NK-92 treated with Interleukin-12 subunit alpha and Interleukin-12 subunit beta, amount 100 ng/mL, for 24 hours (cell line): ENCODE measurements around the gene FUT6.
"Not testable (repeated sequence)": the region's sequence is repeated elsewhere in the genome, so short reads cannot be mapped to it uniquely, and the experiment has no call there.

ENCODE experiments used
- DNase-seq: peaks from one replicate; lab custom pipeline; 2025; lab: John Stamatoyannopoulos, UW

The FUT6 gene

DNA sequence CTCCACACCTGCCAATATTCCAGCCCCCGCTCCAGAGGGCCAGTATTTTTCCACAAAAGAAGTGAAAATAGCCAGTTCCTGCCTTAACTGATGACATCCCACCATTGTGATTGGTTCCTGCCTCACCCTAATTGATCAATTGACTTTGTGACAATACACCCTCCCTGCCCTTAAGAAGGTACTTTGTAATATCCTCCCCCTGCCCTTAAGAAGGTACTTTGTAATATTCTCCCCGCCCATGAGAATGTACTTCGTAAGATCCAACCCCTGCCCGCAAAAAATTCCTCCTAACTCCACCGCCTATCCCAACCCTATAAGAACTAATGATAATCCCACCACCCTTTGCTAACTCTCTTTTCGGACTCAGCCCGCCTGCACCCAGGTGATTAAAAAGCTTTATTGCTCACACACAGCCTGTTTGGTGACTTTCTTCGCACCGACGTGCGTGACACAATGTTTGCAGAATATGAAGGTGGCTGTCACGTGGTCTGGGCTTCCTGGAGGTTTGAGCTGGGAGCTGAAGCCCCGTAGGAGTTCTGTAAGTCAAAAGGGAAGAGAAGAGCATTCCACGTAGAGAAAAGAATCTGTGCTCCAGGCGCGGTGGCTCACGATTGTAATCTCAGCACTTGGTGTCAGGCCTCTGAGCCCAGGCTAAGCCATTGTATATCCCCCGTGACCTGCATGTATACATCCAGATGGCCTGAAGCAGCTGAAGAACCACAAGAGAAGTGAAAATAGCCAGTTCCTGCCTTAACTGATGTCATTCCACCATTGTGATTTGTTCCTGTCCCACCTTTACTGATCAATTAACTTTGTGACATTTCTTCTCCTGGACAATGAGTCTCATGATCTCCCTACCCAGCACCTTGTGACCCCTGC lies 17.9 kb upstream of the FUT6 start:
- no peak for DNase-seq

DNA sequence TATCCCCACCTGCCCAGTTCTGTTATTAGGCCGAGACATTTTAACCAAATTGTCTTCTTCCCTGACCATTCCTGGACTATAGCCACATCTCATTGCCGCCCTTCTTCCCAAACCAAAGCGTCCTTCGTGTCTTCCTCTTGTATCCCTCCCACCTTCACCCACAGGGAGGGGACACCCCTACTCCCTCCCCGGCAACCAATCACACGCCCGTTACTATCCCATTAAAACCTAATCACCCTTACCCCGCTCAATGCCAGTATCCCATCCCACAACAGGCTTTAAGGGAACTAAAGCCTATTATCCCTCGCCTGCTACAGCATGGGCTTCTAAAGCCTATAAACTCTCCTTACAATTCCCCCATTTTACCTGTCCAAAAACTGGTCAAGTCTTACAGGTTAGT lies 15.6 kb upstream of the FUT6 start:
- not testable (repeated sequence) for DNase-seq

DNA sequence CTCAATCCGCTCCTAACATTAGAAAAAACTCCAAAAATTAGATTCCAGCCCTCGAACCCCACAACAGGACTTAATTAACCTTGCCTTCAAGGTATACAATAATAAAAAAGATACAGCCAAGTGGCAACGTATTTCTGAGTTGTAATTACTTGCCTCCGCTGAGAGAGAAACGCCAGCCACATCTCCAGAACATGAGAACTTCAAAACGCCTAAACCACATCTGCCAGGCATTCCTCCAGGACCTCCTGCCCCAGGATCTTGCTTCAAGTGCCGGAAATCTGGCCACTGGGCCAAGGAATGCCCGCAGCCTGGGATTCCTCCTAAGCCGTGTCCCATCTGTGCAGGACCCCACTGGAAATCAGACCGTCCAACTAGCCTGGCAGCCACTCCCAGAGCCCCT lies 14.6 kb upstream of the FUT6 start:
- not testable (repeated sequence) for DNase-seq

DNA sequence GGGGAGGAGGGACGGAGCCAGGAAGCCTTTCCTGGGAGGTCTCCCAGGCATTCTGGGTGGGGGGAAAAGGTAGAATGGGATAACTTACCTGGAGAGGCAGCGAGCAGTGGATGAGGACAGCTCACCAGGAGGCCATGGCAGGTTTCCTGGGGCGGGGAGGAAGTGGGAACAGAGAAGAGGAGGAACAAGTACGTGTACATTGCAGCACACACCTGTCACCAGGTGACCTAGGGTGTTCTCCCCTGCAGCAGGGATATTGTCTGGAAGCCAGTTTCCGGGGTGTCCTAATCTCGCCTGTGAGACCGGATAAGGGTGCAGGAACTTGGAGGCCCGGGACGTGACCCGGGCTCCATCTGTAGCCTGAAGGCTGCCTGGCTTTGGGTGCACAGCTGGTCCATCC lies 11.8 kb upstream of the FUT6 start, which contains the start of gene FUT3:
TSS of gene FUT3 (minus strand) at position 148 of the 400 bp plus-strand sequence.
- DNase-seq = no peak

DNA sequence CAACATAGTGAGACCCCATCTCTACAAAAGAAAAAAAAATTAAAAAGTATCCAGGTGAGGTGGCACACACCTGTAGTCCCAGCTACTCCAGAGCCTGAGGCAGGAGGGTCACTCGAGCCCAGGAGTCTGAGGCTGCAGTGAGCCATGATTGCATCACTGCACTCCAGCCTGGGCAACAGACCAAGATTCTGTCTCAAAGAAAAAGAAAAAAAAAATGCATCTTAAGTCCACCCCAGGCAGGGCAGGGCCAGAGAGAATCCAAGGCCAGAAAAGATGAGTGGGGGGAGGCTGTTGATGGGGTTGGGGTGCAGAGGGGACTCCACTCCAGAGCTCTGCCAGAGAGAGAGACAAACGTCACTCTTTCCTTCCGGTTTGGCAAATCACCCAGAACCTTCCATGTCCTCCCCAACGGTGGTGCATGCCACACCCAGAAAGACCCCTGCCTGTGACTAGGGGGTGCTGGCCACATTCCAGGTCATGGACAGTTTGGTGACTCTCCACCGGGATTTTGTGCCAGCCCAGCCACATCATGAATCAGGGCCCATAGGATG lies 11.3 kb upstream of the FUT6 start:
- no peak for DNase-seq

DNA sequence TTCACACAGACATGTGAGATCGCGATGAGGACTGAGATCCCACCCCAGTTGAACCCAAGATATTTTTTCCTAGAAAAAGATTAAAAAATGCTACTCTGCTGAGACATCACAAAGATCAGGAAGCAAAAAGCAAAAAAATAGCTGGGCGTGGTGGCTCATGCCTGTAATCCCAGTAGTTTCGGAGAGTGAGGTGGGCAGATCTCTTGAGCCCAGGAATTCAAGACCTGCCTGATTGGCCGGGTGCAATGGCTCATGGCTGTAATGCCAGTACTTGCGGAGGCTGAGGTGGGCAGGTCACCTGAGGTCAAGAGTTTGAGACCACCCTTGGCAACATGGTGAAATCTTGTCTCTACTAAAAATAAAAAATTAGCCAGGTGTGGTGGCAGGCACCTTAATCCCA lies 10.7 kb upstream of the FUT6 start:
- DNase-seq = no peak

DNA sequence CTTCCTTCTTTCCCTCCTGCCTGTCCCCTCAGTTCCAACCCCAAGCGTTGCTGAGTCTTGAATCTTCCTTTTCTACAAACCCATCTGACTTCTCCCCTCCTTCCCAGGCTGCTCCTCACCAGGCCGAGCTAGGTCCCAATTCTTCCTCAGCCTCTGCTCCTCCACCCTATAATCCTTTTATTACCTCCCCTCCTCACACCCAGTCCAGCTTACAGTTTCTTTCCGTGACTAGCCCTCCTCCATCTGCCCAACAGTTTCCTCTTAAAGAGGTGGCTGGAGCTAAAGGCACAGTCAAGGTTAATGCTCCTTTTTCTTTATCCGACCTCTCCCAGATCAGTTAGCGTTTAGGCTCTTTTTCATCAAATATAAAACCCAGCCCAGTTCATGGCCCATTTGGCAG lies 9.1 kb upstream of the FUT6 start:
- not testable (repeated sequence) for DNase-seq

DNA sequence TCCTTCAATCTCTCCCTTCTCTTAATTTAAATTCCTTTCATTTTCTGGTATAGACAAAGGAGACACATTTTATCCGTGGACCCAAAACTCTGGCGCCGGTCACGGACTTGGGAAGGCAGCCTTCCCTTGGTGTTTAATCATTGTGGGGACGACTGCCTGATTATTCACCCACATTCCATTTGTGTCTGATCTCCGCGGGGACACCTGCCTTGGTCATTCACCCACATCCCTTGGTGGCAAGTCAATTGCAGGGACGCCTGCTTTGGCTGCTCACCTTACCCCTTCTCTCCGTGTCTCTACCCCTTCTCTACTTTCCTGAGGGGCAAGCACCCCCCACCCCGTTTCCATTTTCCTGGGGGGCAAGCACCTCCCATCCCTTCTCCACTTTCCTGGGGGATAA lies 8.3 kb upstream of the FUT6 start:
- not testable (repeated sequence) for DNase-seq

DNA sequence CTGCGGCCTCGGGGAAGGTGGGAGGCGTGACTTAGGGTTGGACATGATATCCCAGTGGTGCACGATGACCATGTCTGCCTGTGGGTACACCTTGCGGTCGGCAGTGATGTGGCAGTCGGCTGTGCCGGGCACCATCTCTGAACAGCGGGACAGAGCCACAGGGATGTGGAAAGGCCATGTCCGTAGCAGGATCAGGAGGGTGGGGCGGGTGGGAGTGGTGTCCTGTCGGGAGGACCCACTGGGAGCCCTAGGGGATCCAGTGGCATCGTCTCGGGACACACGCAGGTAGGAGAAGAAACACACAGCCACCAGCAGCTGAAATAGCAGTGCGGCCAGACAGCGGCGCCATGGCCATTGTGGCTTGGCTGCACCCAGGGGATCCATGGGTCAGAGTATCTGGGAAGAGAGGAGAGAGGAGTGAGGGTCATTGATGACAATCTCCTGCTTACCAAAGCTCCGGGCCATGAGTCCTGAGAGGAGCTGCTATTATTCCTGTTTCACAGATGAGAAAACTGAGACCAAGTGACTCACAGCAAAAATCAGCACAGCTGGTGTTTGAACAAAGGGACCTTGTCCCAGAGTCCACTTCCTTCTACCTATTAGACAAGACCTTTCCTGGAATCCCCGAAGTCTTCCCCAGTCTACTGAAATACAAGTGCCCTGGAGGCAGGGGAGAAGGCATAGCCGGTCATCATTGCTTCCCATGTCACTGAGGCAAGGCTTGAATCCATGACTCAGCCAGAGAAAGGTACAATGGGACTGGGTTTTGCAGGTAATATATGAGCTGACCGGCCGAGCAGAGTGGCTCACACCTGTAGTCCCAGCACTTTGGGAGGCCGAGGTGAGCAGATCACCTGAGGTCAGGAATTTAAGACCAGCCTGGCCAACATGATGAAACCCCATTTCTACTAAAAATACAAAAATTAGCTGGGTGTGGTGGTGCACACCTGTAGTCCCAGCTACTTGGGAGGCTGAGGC lies 5.2 kb upstream of the FUT6 start:
- no peak for DNase-seq

DNA sequence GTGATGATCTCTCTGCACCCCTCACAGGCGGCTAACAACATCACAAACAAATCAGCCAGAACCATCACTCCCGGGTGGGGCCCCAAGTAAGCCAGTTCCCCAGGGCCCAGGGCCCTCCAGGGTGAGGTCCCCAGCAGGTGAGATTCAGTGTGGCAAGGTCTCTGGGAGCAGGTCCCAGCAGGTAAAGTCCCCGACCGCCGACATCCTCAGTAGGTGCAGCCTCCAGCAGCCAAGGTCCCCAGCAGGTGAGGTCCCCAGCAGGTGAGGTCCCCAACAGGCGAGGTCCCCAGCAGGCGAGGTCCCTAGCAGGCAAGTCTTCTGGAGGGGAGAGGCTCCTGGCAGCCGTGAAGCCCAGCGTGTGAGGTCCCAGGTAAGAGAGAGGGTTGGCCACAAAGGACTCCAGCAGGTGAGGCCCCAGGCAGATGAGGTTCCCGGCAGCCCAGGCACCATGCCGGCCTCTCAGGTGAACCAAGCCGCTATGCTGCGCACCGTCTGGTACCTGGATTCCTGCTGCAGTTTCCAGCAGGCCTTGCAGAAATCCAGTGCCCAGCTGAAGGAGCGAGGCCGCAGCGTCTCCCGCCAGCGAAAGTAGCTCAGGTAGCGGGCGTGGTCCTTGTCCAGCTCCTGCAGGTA lies 3.9 kb upstream of the FUT6 start:
- no peak for DNase-seq

DNA sequence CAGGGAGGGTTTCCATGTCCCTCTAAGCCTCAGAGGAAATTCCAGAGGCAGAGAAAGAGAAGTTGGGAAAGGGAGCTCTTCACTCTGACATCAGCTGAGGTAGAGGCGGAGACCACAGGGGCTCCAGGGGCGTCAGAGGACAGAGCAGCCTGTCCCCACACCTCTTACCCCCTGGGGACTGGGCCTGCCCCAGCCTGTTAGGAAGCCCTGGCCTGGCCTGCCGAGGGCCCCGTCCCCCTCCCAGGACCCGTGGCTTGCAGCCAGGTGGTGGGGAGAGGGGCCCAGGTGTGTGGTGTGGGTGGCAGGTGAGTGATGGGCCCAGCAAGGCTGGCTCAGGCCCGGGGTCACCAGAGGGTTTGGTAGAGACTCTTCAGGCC lies 2.2 kb upstream of the FUT6 start:
- DNase-seq = not testable (repeated sequence)

DNA sequence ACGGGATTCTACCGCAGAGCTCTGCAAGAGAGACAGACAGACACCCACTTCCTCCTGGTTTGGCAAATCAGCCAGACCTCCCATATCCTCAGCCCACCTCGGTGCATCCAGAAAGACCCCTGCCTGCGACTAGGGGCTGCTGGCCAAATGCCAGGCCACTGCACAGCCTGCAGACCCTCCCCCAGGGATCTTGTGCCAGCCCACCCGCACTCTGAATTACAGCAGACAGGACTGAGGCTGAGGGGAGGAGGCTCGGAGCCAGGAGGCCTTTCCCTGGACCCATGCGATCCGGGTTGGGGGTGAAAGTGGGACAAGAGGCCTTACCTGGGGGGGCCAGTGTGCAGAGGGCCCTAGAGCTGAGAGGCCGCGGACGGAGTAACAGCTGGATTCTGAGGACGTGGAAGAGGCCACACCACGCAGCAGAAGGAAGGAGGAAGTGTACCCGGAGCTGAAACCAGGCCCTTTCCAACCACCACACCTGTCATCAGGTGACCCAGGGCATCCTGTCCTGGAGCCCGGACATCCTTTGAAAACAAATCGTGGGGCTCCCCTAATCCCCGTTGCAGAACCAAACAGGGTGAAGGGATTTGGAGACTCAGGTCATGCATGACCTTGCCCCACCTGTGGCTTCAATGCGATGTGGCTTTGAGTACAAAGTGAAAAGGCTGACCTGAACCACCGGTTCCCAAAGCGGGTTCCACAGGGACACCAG lies 993 bp downstream of the FUT6 start:
- DNase-seq = no peak

DNA sequence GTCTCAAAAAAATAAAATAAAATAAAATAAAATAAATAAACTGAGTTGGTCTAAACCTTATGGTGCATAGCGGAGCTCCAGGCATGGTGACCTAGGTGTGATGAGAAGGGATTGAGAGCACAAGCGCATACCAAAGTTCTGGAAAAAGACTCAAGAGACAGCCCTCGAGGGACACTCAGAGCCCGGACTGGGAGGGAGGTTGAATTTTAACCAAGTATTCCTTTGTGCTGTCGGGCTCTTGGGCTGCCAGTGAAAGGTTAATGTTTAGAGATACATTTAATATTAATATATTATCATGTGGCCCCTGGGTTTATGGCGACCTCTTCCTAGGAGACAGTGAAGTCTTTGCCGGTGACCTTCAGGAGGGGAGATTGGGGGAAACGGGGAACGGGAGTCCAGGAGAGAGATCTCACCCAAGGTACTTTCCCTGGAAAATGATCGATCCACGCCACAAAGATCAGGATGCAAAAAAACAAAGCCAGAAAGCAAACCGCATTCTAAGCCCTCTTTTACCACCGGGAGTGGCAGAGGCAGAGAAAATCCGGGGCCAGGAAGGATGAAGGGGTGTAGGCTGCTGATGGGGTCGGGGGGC lies 1.6 kb downstream of the FUT6 start:
- DNase-seq = no peak

DNA sequence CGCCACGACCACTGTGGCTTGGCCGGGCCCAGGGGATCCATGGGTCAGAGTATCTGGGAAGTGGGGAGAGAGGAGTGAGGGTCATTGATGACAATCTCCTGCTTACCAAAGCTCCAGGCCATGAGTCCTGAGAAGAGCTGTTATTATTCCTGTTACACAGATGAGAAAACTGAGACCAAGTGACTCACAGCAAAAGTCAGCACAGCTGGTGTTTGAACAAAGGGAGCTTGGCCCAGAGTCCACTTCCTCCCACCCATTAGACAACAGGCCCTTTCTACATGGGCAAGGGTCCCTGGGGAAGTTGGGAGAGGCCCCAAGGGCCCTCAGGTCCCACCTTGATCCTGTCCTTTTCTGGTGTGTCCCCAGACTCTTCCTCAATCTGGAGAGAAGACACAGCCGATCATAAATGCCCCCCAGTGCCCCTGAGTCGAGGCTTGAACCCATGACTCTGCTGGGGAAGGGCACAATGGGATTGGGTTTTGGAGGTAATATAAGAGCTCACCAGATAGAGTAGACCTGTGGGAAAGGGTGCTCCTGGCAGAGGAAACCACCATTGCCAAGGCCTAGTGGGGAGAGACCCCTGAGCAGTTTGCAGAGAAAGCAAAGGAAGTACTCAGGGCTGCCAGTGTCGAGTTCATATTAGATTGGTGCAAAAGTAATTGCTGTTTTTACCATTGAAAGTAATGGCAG lies 6.8 kb downstream of the FUT6 start:
- DNase-seq = no peak

DNA sequence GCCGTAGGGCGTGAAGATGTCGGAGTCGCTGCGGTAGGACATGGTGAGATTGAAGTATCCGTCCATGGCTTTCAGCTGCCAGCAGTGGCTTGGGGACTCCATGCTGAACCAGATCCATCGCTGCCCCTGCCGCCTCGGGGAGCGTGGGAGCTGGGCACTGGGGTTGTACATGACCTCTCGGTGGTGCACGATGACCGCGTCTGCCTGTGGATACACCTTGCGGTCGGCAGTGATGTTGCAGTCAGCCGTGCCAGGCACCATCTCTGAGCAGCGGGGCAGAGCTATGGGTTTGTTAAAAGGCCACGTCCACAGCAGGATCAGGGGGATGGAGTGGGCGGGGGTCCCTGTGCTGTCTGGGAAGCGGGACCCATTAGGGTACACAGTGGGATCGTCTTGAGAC lies 7.4 kb downstream of the FUT6 start:
- no peak for DNase-seq

DNA sequence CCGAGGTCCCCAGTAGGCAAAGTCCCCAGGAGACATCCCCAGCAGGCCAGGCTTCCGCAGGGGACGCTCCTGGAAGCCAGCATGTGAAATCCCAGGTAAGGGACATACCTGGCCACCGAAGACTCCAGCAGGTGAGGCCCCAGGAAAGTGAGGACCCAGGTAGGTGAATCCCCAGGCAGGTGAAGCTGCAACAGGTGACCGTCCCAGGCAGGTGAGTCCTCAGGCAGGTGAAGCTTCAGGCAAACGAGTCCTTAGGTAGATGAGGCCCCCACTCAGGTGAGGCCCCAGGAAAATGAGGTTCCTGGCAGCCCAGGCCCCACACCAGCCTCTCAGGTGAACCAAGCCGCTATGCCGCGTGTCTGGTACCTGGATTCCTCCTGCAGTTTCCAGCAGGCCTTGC lies 8.3 kb downstream of the FUT6 start:
- DNase-seq = no peak

DNA sequence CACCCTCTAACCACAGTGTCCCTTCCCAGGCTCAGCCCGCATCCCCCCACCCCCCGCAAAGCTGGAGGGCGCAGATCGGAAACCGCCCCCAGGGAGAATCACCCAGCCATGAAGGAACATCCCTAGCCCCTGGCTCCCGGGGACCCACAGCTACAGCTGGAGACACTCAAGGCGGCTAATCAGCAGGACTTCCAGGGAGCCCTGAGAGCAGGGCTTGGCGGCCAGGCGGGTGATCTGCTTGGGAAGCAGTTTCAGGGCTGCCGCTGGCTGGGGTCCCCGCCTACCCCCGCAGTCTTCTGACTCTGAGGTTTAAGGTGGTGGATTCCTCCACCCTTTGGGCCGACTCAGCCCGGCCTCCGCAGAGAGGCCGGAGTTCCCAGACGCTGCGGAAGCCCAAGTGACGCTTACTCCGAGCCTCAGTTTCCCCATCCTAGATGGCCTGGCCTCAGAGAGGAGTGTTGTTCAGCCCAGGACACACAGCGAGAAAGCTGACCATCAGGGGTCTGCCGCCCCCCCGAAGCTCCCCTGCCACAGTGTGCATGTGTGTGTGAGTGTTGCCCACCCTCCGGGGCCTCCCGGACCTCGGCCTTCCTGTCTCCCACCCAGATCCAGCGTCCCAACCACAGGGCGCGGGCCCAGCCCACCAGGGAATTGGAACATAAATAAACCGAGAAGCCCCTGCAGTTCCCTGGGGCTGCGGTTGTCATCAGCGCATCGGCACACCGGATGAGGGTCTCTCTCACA lies 9.8 kb downstream of the FUT6 start:
- no peak for DNase-seq

DNA sequence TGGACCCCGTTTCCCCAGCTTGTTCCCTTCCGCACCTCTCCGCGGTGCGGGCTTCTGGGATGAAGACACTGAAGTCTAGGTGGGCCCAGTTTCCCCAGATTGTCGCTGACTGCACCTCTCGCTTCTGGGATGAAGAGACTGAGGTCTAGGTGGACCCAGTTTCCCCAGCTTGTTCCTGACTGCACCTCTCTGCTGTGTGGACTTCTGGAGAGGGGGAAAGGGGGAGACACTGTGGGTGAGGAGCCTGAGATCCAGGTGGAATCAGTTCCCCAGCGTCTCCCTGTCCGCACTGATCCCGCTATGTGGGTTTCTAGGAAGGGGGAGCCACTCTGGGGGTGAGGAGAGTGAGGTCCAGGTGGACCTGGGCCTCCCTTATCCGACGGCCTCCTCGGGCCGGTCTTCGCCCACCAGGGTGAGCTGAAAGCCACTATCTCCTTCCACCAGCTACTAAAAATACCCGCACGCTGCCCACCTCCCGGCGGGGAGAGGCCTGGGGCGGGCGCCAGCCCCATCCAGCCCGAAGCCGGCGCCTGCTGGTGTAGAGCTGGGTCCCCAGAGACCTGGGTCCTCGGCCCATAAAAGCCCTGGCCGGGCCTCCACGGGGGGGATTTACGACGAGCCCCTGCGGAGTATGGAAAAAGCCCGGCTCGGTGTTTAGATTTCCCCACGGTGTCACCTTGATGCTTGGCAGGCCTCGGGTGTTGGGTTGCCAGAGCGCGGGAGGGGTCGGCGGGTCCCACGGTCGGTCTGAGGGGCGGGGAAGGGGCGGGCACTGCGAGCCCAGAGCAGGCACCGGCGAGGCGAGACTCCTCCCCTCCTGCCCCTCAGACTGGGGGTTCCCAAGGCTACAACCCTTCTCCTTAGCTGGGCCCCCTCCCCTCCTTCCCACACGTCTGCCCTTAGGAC lies 10.6 kb downstream of the FUT6 start:
- DNase-seq = no peak
